HG02678 (cell line): ENCODE data around the gene ORC4.

Source experiments
- ATAC-seq: cut with Tn5 transposase; IDR thresholded peaks from one replicate; pipeline ENCODE4 v1.9.1; 2021; ENCODE audit warnings: mild to moderate bottlenecking, moderate library complexity; ENCODE audit not compliant: unreplicated experiment

ORC4 gene

GRCh38 chr2:147937744-147938349 lies 82.7 kb downstream of the ORC4 start:
- peak; percentile 74 for ATAC-seq

- ATAC-seq: no peak
These were observed 85.5 kb downstream of the ORC4 start for GRCh38 chr2:147934881-147935620.

- ATAC-seq: no peak
These were observed 86.6 kb downstream of the ORC4 start for GRCh38 chr2:147933931-147934330.

- no peak for ATAC-seq
These were observed 93.4 kb downstream of the ORC4 start for GRCh38 chr2:147927053-147927588.

- ATAC-seq: no peak
These were observed 94.7 kb downstream of the ORC4 start for GRCh38 chr2:147925886-147926285.

- no peak for ATAC-seq
These were observed 95.9 kb downstream of the ORC4 start for GRCh38 chr2:147924647-147925046.

GRCh38 chr2:147923846-147924245 lies 96.7 kb downstream of the ORC4 start:
- ATAC-seq: no peak

GRCh38 chr2:147917161-147917560 lies 103.4 kb downstream of the ORC4 start:
- ATAC-seq: no peak

- ATAC-seq: no peak
These were observed 103.8 kb downstream of the ORC4 start for GRCh38 chr2:147916723-147917122.

GRCh38 chr2:147916067-147916466 lies 104.5 kb downstream of the ORC4 start:
- no peak for ATAC-seq

GRCh38 chr2:147913701-147914480 lies 106.6 kb downstream of the ORC4 start:
- no peak for ATAC-seq

- peak; percentile 45 for ATAC-seq
These were observed 109.5 kb downstream of the ORC4 start for GRCh38 chr2:147910990-147911473.

GRCh38 chr2:147909178-147909577 lies 111.4 kb downstream of the ORC4 start:
- no peak for ATAC-seq

- ATAC-seq: no peak
These were observed 116.5 kb downstream of the ORC4 start for GRCh38 chr2:147904051-147904450.

GRCh38 chr2:147888680-147889079 lies 131.9 kb downstream of the ORC4 start:
- ATAC-seq: peak; percentile 56

GRCh38 chr2:147886136-147886535 lies 134.4 kb downstream of the ORC4 start:
- ATAC-seq: no peak

- ATAC-seq: no peak
These were observed 135.7 kb downstream of the ORC4 start for GRCh38 chr2:147884830-147885229.

- no peak for ATAC-seq
These were observed 137.9 kb downstream of the ORC4 start for GRCh38 chr2:147882631-147883030.
